HEK293 (cell line): ENCODE data around the gene POMT2.
A peak's percentile ranks its signal among the peaks of the same experiment; 100 is the strongest.
"Not testable (repeated sequence)": the region's sequence is repeated elsewhere in the genome, so short reads cannot be mapped to it uniquely, and the experiment has no call there.

Experiments
- CTCF ChIA-PET: fragments of 350-600 bp; formaldehyde crosslinking; extraction: SDS; loops from one replicate; lab custom pipeline; 2021; ENCODE audit warnings: antibody characterized with exemption; lab: Yijun Ruan, JAX
- POLR2A ChIA-PET: fragments of 300-600 bp; formaldehyde crosslinking; extraction: SDS; loops from one replicate; lab custom pipeline; 2020; ENCODE audit warnings: antibody characterized with exemption, inconsistent platforms; lab: Yijun Ruan, JAX
- H3K27ac ChIP-seq: fragments of 200-500 bp; sonication (Bioruptor generic); 2 replicates; pipeline ENCODE4 v1.5.1; 2014; ENCODE audit warnings: low read depth, low read length, control low read depth, inconsistent platforms; ENCODE audit errors: extremely low read depth
- H3K36me3 ChIP-seq, 2 experiments: fragments of 200-500 bp in 1 of 2; sonication (Bioruptor generic) in 1 of 2; 1 replicate in 1 of 2; 2 replicates in 1 of 2; pipeline ENCODE4 v1.5.1; 2014 to 2017; ENCODE audit warnings: inconsistent platforms in 2 of 2, low read length in 2 of 2; ENCODE audit not compliant: control insufficient read depth in 2 of 2, insufficient read depth in 1 of 2
- H3K4me1 ChIP-seq: fragments of 200-500 bp; sonication (Bioruptor generic); 2 replicates; pipeline ENCODE4 v1.5.1; 2014; ENCODE audit warnings: mild to moderate bottlenecking, low read length, inconsistent platforms; ENCODE audit not compliant: control insufficient read depth, insufficient read depth
- H3K4me3 ChIP-seq: 2 replicates; pipeline ENCODE4 v1.5.1; 2011; ENCODE audit warnings: low read depth, mild to moderate bottlenecking, control low read depth, low read length, moderate library complexity
- H3K9me3 ChIP-seq: fragments of 200-500 bp; sonication (Bioruptor generic); 2 replicates; pipeline ENCODE4 v1.5.1; 2014; ENCODE audit warnings: low read depth, low read length, inconsistent platforms; ENCODE audit not compliant: control insufficient read depth, insufficient read depth
- REPIN1 ChIP-seq: fragments of 450-650 bp; formaldehyde crosslinking; IDR thresholded peaks from 2 replicates; pipeline ENCODE4 v1.5.1; 2017; ENCODE audit warnings: missing biosample characterization, missing genetic modification characterization, low read depth
- ZFP37 ChIP-seq: fragments of 450-650 bp; formaldehyde crosslinking; IDR thresholded peaks from 2 replicates; pipeline ENCODE4 v1.5.1; 2016; ENCODE audit warnings: missing biosample characterization, missing genetic modification characterization
- ZNF121 ChIP-seq: fragments of 450-650 bp; formaldehyde crosslinking; IDR thresholded peaks from 2 replicates; pipeline ENCODE4 v1.5.1; 2016; ENCODE audit warnings: missing biosample characterization, missing genetic modification characterization
- ZNF19 ChIP-seq: fragments of 450-650 bp; formaldehyde crosslinking; IDR thresholded peaks from 2 replicates; pipeline ENCODE4; 2016; ENCODE audit warnings: missing biosample characterization, missing genetic modification characterization, low read depth
- ZNF211 ChIP-seq: fragments of 450-650 bp; formaldehyde crosslinking; IDR thresholded peaks from 2 replicates; pipeline ENCODE4 v1.5.1; 2016; ENCODE audit warnings: low read depth, missing biosample characterization, missing genetic modification characterization
- ZNF311 ChIP-seq: fragments of 450-650 bp; formaldehyde crosslinking; IDR thresholded peaks from 2 replicates; pipeline ENCODE4 v1.5.1; 2017; ENCODE audit warnings: missing biosample characterization, missing genetic modification characterization, borderline replicate concordance
- ZNF37A ChIP-seq: fragments of 450-650 bp; IDR thresholded peaks from 2 replicates; pipeline ENCODE4 v1.5.1; 2018; ENCODE audit warnings: missing biosample characterization, missing genetic modification characterization
- ZNF501 ChIP-seq: fragments of 450-650 bp; formaldehyde crosslinking; IDR thresholded peaks from 2 replicates; pipeline ENCODE4 v1.5.1; 2016; ENCODE audit warnings: missing biosample characterization, missing genetic modification characterization
- ZNF544 ChIP-seq: fragments of 450-650 bp; formaldehyde crosslinking; IDR thresholded peaks from 2 replicates; pipeline ENCODE4 v1.5.0; 2017; ENCODE audit warnings: missing biosample characterization, missing genetic modification characterization
- TF ChIP-seq, protein P1 (sequence below): fragments of 450-650 bp; formaldehyde crosslinking; IDR thresholded peaks from 2 replicates; pipeline ENCODE4 v1.5.1; 2016; ENCODE audit warnings: missing biosample characterization, missing genetic modification characterization
- TF ChIP-seq, protein P2 (sequence below): fragments of 450-650 bp; formaldehyde crosslinking; IDR thresholded peaks from 2 replicates; pipeline ENCODE4 v1.5.1; 2017; ENCODE audit warnings: missing biosample characterization, missing genetic modification characterization

Gene POMT2

GRCh38 chr14:77338302-77338701 lies 17.6 kb upstream of the POMT2 start:
- no peak overlapping the region for H3K4me3 ChIP-seq
- peaks cover 0 to 30% of the 10 kb centered on the region in 2 experiments; a peak in 2 of 3 replicates for H3K36me3 ChIP-seq
- CTCF ChIA-PET: no interaction called here
- H3K4me1 ChIP-seq: peaks cover 10% of the 10 kb centered on the region
- no peak overlapping the region for H3K27ac ChIP-seq
- POLR2A ChIA-PET: no interaction called here
- TF ChIP-seq REPIN1 (tag by site-specific recombination) (no peak), ZNF311 (tag by site-specific recombination) (no peak)
- TF ChIP-seq, all 188 proteins: peak for 0
- H3K9me3 ChIP-seq: no peaks in the 10 kb centered on the region

GRCh38 chr14:77337880-77338279 lies 17.2 kb upstream of the POMT2 start:
- ChIA-PET POLR2A (no interaction called here), CTCF (no interaction called here)
- no peak for TF ChIP-seq ZNF544 (tag by site-specific recombination)
- TF ChIP-seq ZFP37 (tag by site-specific recombination): no peak
- peaks cover 5% of the 10 kb centered on the region for H3K4me1 ChIP-seq
- no peak overlapping the region for H3K27ac ChIP-seq
- H3K4me3 ChIP-seq: no peak overlapping the region
- no peaks in the 10 kb centered on the region for H3K9me3 ChIP-seq
- H3K36me3 ChIP-seq: peaks cover 0 to 27% of the 10 kb centered on the region in 2 experiments; a peak in 2 of 3 replicates

DNA sequence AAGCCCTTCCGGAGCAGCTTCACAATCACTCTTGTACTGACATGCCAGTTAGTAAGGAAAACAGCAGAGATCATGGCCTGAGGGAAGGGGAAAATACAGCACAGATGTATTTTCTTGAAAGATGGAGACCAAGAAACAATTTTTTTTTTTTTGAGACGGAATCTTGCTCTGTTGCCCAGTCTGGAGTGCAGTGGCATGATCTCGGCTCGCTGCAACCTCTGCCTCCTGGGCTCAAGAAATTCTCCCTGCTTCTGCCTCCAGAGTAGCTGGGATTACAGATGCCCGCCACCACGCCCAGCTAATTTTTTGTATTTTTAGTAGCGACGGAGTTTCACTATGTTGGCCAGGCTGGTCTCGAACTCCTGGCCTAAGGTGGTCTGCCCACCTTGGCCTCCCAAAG lies 16.6 kb upstream of the POMT2 start:
- not testable (repeated sequence) for H3K9me3 ChIP-seq

GRCh38 chr14:77335576-77335975 lies 14.9 kb upstream of the POMT2 start:
- Histone ChIP-seq H3K4me1 (no peaks in the 10 kb centered on the region), H3K9me3 (no peaks in the 10 kb centered on the region), H3K4me3 (no peak overlapping the region), H3K27ac (no peak overlapping the region), H3K36me3 (peaks cover 0 to 14% of the 10 kb centered on the region in 2 experiments; a peak in 2 of 3 replicates)
- ChIA-PET CTCF (interaction anchor here (0.6 to 1.4 kb wide), 3 partner anchors 8 to 123 kb away, joined by 3 to 4 read pairs (median 4); no protein-coding TSS in a partner anchor), POLR2A (interaction anchor here (0.6 kb wide), 1 partner anchor 10 kb away, joined by 3 read pairs; no protein-coding TSS in a partner anchor)
- TF ChIP-seq ZNF211 (tag by site-specific recombination): no peak
- TF ChIP-seq, protein P1, sequence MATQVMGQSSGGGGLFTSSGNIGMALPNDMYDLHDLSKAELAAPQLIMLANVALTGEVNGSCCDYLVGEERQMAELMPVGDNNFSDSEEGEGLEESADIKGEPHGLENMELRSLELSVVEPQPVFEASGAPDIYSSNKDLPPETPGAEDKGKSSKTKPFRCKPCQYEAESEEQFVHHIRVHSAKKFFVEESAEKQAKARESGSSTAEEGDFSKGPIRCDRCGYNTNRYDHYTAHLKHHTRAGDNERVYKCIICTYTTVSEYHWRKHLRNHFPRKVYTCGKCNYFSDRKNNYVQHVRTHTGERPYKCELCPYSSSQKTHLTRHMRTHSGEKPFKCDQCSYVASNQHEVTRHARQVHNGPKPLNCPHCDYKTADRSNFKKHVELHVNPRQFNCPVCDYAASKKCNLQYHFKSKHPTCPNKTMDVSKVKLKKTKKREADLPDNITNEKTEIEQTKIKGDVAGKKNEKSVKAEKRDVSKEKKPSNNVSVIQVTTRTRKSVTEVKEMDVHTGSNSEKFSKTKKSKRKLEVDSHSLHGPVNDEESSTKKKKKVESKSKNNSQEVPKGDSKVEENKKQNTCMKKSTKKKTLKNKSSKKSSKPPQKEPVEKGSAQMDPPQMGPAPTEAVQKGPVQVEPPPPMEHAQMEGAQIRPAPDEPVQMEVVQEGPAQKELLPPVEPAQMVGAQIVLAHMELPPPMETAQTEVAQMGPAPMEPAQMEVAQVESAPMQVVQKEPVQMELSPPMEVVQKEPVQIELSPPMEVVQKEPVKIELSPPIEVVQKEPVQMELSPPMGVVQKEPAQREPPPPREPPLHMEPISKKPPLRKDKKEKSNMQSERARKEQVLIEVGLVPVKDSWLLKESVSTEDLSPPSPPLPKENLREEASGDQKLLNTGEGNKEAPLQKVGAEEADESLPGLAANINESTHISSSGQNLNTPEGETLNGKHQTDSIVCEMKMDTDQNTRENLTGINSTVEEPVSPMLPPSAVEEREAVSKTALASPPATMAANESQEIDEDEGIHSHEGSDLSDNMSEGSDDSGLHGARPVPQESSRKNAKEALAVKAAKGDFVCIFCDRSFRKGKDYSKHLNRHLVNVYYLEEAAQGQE (tag by site-specific recombination): no peak
- no peak for TF ChIP-seq ZNF19
- TF ChIP-seq ZNF501: no peak
- TF ChIP-seq ZNF37A (tag by site-specific recombination): no peak

More for the DNA sequence above, 16.6 kb upstream of the POMT2 start:
- POLR2A ChIA-PET, H3K4me1 ChIP-seq, CTCF ChIA-PET, H3K4me3 ChIP-seq, H3K27ac ChIP-seq: not testable (repeated sequence)
- H3K36me3 ChIP-seq: peaks cover 0 to 27% of the 10 kb centered on the region in 2 experiments; a peak in 2 of 3 replicates
- TF ChIP-seq, protein P2, sequence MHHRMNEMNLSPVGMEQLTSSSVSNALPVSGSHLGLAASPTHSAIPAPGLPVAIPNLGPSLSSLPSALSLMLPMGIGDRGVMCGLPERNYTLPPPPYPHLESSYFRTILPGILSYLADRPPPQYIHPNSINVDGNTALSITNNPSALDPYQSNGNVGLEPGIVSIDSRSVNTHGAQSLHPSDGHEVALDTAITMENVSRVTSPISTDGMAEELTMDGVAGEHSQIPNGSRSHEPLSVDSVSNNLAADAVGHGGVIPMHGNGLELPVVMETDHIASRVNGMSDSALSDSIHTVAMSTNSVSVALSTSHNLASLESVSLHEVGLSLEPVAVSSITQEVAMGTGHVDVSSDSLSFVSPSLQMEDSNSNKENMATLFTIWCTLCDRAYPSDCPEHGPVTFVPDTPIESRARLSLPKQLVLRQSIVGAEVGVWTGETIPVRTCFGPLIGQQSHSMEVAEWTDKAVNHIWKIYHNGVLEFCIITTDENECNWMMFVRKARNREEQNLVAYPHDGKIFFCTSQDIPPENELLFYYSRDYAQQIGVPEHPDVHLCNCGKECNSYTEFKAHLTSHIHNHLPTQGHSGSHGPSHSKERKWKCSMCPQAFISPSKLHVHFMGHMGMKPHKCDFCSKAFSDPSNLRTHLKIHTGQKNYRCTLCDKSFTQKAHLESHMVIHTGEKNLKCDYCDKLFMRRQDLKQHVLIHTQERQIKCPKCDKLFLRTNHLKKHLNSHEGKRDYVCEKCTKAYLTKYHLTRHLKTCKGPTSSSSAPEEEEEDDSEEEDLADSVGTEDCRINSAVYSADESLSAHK (tag by site-specific recombination): peak; percentile 58; the same call in 1 of the 2 replicates
- peak; percentile 45; the same call in 1 of the 2 replicates for TF ChIP-seq ZNF121 (tag by site-specific recombination)
